GM12878 (cell line): ENCODE results near the gene CA10. TPM values are rescaled to one million over a fixed set of nuclear protein-coding genes. Genes with fewer than 3 reads are reported as not detected.

ENCODE experiments used
- ATAC-seq: fragments of 200-7000 bp; cut with Tn5 transposase; 3 replicates; pipeline ENCODE4 v1.9.1; 2020; ENCODE audit warnings: mild to moderate bottlenecking, moderate library complexity
- BruUV-seq: library from RNA; stranded (reverse); fragments of 400-500 nt; replicated peaks from 2 replicates; lab custom pipeline; 2021; lab: Mats Ljungman, UMichigan
- CTCF ChIA-PET: fragments of 300-600 bp; sonication (Branson Sonifier 250); formaldehyde crosslinking; extraction: SDS; loops from one replicate; lab custom pipeline; 2021; ENCODE audit warnings: inconsistent platforms; lab: Yijun Ruan, JAX
- POLR2A ChIA-PET: fragments of 350-600 bp; formaldehyde crosslinking; extraction: SDS; loops from one replicate; lab custom pipeline; 2021; ENCODE audit warnings: inconsistent platforms; lab: Charles Lee
- RAD21 ChIA-PET: fragments of 300-600 bp; sonication (Branson Sonifier 250); formaldehyde crosslinking; loops from one replicate; lab custom pipeline; 2023; ENCODE audit warnings: antibody characterized with exemption; ENCODE audit not compliant: unreplicated experiment; lab: Charles Lee
- SMC1A ChIA-PET: fragments of 300-600 bp; sonication (Branson Sonifier 250); formaldehyde crosslinking; loops from one replicate; lab custom pipeline; 2023; ENCODE audit not compliant: unreplicated experiment, uncharacterized antibody; lab: Charles Lee
- DNase-seq: peaks from one replicate; pipeline ENCODE4 v3.0.0-alpha.2; 2011; ENCODE audit warnings: low read depth, low spot score
- FAIRE-seq: peaks from 3 replicates; lab custom pipeline; 2011; peaks lifted over from hg19 to GRCh38; lab: Jason Lieb, UNC
- H2AFZ ChIP-seq: 2 replicates; pipeline ENCODE4 v1.6.0; 2011; ENCODE audit warnings: low read depth, low read length, control low read depth; ENCODE audit not compliant: control insufficient read depth
- H3K27ac ChIP-seq: 2 replicates; pipeline ENCODE4 v1.5.1; 2011; ENCODE audit warnings: control low read depth; ENCODE audit not compliant: control insufficient read depth, insufficient read depth
- H3K27me3 ChIP-seq, 2 experiments: replicated peaks in 1 of 2; 2 replicates each; pipeline versions ENCODE4 v1.6.0 to v1.6.1; 2011; ENCODE audit warnings: low read length in 1 of 2; ENCODE audit not compliant: control insufficient read depth in 2 of 2, insufficient read depth in 2 of 2
- H3K36me3 ChIP-seq, 2 experiments: 2 replicates each; pipeline ENCODE4 v1.5.1; 2011; ENCODE audit warnings: low read length in 1 of 2; ENCODE audit not compliant: control insufficient read depth in 2 of 2, insufficient read depth in 2 of 2
- H3K4me1 ChIP-seq: 2 replicates; pipeline ENCODE4 v1.6.1; 2011; ENCODE audit warnings: mild to moderate bottlenecking, low read length, moderate library complexity, mixed read lengths; ENCODE audit not compliant: control insufficient read depth, insufficient read depth
- H3K4me2 ChIP-seq: 2 replicates; pipeline ENCODE4 v1.6.0; 2011; ENCODE audit warnings: control low read depth; ENCODE audit not compliant: control insufficient read depth, insufficient read depth
- H3K4me3 ChIP-seq: fragments of 200-600 bp; sonication (generic); 2 replicates; pipeline ENCODE4 v1.5.1; 2016
- H3K79me2 ChIP-seq: 2 replicates; pipeline ENCODE4 v1.6.0; 2011; ENCODE audit warnings: low read length; ENCODE audit not compliant: control insufficient read depth, insufficient read depth
- H3K9ac ChIP-seq: 2 replicates; pipeline ENCODE4 v1.8.0; 2011; ENCODE audit warnings: low read length, control low read depth, mixed read lengths; ENCODE audit not compliant: control insufficient read depth, insufficient read depth
- H3K9me3 ChIP-seq: replicated peaks from 3 replicates; pipeline ENCODE4 v1.5.1; 2011; ENCODE audit warnings: mild to moderate bottlenecking, low read length; ENCODE audit not compliant: control insufficient read depth, insufficient read depth
- H4K20me1 ChIP-seq: 2 replicates; pipeline ENCODE4 v1.6.0; 2011; ENCODE audit not compliant: control insufficient read depth, insufficient read depth
- BCL11A ChIP-seq: IDR thresholded peaks from 2 replicates; pipeline ENCODE4 v1.6.1; 2011; ENCODE audit warnings: low read depth, low read length
- CHD2 ChIP-seq: IDR thresholded peaks from 2 replicates; pipeline ENCODE4 v1.6.1; 2011; ENCODE audit warnings: low read depth, low read length, improper control_type of control experiment, borderline replicate concordance
- EED ChIP-seq: sonication (generic); IDR thresholded peaks from 2 replicates; pipeline ENCODE4 v1.6.1; 2016; ENCODE audit warnings: antibody characterized with exemption, low read depth
- EGR1 ChIP-seq, 2 experiments: IDR thresholded peaks; 1 replicate in 1 of 2; 2 replicates in 1 of 2; pipeline ENCODE4 v1.6.1; 2011 to 2012; ENCODE audit warnings: low read depth in 2 of 2, low read length in 2 of 2, borderline replicate concordance in 1 of 2, mild to moderate bottlenecking in 1 of 2, moderate library complexity in 1 of 2
- EP300 ChIP-seq, 2 experiments: fragments of 150-350 bp in 1 of 2; IDR thresholded peaks; 2 replicates each; pipeline ENCODE4 v1.6.1; 2011 to 2012; ENCODE audit warnings: low read depth in 2 of 2, low read length in 2 of 2, borderline replicate concordance in 1 of 2, improper control_type of control experiment in 1 of 2, inconsistent platforms in 1 of 2; ENCODE audit not compliant: control insufficient read depth in 1 of 2
- KLF5 ChIP-seq: fragments of 450-650 bp; IDR thresholded peaks from 2 replicates; pipeline ENCODE4 v1.6.1; 2014; ENCODE audit warnings: mild to moderate bottlenecking; ENCODE audit not compliant: partially characterized antibody
- MEF2A ChIP-seq: IDR thresholded peaks from 2 replicates; pipeline ENCODE4 v1.6.1; 2011; ENCODE audit warnings: low read depth, mild to moderate bottlenecking, low read length, moderate library complexity; ENCODE audit not compliant: insufficient read depth
- NKRF ChIP-seq: fragments of 450-650 bp; conservative IDR thresholded peaks from 2 replicates; pipeline ENCODE4 v1.6.1; 2017; ENCODE audit warnings: mild to moderate bottlenecking, moderate library complexity
- NRF1 ChIP-seq: conservative IDR thresholded peaks from 2 replicates; pipeline ENCODE4 v1.6.1; 2011; ENCODE audit warnings: mild to moderate bottlenecking, low read depth, low read length, improper control_type of control experiment
- POLR2A ChIP-seq: IDR thresholded peaks from 2 replicates; pipeline ENCODE4 v1.6.1; 2011; ENCODE audit warnings: low read depth, mild to moderate bottlenecking, low read length
- SRF ChIP-seq, 2 experiments: IDR thresholded peaks; 2 replicates each; pipeline ENCODE4 v1.6.1; 2011; ENCODE audit warnings: low read depth in 2 of 2, low read length in 2 of 2, mild to moderate bottlenecking in 1 of 2, moderate library complexity in 1 of 2
- TCF7 ChIP-seq: IDR thresholded peaks from 2 replicates; pipeline ENCODE4 v1.6.1; 2014; ENCODE audit warnings: antibody characterized with exemption, borderline replicate concordance
- ZNF207 ChIP-seq: fragments of 450-650 bp; IDR thresholded peaks from 2 replicates; pipeline ENCODE4 v1.6.1; 2014; ENCODE audit warnings: antibody characterized with exemption, mild to moderate bottlenecking, borderline replicate concordance
- ZNF274 ChIP-seq: IDR thresholded peaks from one replicate; pipeline ENCODE4 v1.8.0; 2011; ENCODE audit not compliant: insufficient read length, insufficient read depth
- in situ Hi-C: fragments of 300-500 bp; cut with MboI; formaldehyde crosslinking; loops from 9 replicates; pipeline ENCODE4 v1.14.3; 2018; ENCODE audit warnings: mixed read lengths
- intact Hi-C: fragments of 100-400 bp; cut with micrococcal nuclease; formaldehyde crosslinking; loops from one replicate; pipeline ENCODE4 v1.14.2; 2022; ENCODE audit not compliant: unreplicated experiment
- polyA plus RNA-seq, 11 experiments: library from polyadenylated mRNA; depleted of rRNA in 4 of 11; unstranded in 6 of 11; stranded (reverse) in 5 of 11; fragments of >200 nt; fragmentation: Nextera tagmentation in 4 of 11; fragmentation: Illumina TruSeq in 1 of 11; extraction: Ambion mirVana in 4 of 11; extraction: Trizol in 1 of 11; gene quantifications; 1 replicate in 1 of 11; 2 replicates in 10 of 11; pipeline versions ENCODE4 v1.2.1 to v1.2.3, GENCODE V29; 2011 to 2016; ENCODE audit warnings: inconsistent platforms in 2 of 11, missing spikeins in 2 of 11, low read depth in 1 of 11
- total RNA-seq, 4 experiments: library from RNA; depleted of rRNA in 3 of 4; stranded (reverse); fragments of >200 nt in 3 of 4; fragmentation: Illumina TruSeq in 1 of 4; extraction: Trizol in 1 of 4; gene quantifications; 2 replicates each; pipeline versions ENCODE4 v1.2.1 to v1.2.3, GENCODE V29; 2013 to 2021
- TF ChIP-seq, protein P1 (sequence below): fragments of 450-650 bp; formaldehyde crosslinking; IDR thresholded peaks from 2 replicates; pipeline ENCODE4 v1.4.0; 2020; ENCODE audit warnings: mild to moderate bottlenecking, moderate library complexity

CA10 gene
- total and polyA plus RNA-seq, 10 of the 15 experiments (the other 5 are each of a cell fraction or from before 2014, with no cell fraction given): not detected

DNA sequence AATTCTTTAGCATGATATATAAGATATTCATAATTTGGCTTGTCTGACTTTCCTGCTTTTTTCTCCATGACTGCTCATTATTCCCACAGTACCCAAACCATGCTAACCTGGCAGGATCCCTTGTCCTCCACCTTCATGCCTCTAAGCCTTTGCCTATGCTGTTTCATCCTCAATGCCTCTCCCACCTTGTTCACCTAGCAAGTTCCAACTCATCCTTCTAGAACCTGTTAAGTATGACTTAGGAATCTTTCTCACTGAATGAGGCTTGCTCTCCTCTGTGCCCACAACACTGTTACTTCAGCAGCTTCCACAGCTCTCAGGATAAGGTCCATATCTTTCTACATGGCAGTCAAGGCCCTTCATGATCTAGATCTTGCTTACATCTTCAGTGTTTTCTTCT lies 34.0 kb downstream of the CA10 start:
- ChIA-PET POLR2A (no interaction called here), CTCF (no interaction called here), RAD21 (no interaction called here), SMC1A (no interaction called here)
- FAIRE-seq (no peak), DNase-seq (no peak), ATAC-seq (no peak)
- TF ChIP-seq ZNF274: no peak
- no peak for TF ChIP-seq NRF1
- no peak for TF ChIP-seq EP300 (IDR thresholded peaks at IDR 0.05; ENCODE audit: borderline replicate concordance in 1 of 2, control insufficient read depth in 1 of 2, low read depth in 2 of 2, low read length in 2 of 2)
- TF ChIP-seq KLF5: no peak
- no peak for TF ChIP-seq TCF7
- no peak for TF ChIP-seq EGR1 (IDR thresholded peaks at IDR 0.05; ENCODE audit: borderline replicate concordance in 1 of 2, low read depth in 2 of 2, low read length in 2 of 2)
- no peak for TF ChIP-seq EED
- TF ChIP-seq, protein P1, sequence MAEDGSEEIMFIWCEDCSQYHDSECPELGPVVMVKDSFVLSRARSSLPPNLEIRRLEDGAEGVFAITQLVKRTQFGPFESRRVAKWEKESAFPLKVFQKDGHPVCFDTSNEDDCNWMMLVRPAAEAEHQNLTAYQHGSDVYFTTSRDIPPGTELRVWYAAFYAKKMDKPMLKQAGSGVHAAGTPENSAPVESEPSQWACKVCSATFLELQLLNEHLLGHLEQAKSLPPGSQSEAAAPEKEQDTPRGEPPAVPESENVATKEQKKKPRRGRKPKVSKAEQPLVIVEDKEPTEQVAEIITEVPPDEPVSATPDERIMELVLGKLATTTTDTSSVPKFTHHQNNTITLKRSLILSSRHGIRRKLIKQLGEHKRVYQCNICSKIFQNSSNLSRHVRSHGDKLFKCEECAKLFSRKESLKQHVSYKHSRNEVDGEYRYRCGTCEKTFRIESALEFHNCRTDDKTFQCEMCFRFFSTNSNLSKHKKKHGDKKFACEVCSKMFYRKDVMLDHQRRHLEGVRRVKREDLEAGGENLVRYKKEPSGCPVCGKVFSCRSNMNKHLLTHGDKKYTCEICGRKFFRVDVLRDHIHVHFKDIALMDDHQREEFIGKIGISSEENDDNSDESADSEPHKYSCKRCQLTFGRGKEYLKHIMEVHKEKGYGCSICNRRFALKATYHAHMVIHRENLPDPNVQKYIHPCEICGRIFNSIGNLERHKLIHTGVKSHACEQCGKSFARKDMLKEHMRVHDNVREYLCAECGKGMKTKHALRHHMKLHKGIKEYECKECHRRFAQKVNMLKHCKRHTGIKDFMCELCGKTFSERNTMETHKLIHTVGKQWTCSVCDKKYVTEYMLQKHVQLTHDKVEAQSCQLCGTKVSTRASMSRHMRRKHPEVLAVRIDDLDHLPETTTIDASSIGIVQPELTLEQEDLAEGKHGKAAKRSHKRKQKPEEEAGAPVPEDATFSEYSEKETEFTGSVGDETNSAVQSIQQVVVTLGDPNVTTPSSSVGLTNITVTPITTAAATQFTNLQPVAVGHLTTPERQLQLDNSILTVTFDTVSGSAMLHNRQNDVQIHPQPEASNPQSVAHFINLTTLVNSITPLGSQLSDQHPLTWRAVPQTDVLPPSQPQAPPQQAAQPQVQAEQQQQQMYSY (CRISPR knock-in tag): no peak
- no peak for TF ChIP-seq MEF2A
- no peak for TF ChIP-seq POLR2A
- no peak for TF ChIP-seq BCL11A
- no peak for TF ChIP-seq CHD2
- TF ChIP-seq SRF (IDR thresholded peaks at IDR 0.05; ENCODE audit: low read depth in 2 of 2, low read length in 2 of 2): no peak
- TF ChIP-seq NKRF: no peak
- no peak for TF ChIP-seq ZNF207
- intact Hi-C loops (no loop called here), in situ Hi-C loops (no loop called here)
- BruUV-seq: no TSS peak
- Histone ChIP-seq H3K36me3 (no peaks in the 10 kb centered on the region), H3K27me3 (no peaks in the 10 kb centered on the region), H3K4me2 (no peak overlapping the region), H3K4me1 (no peaks in the 10 kb centered on the region), H2AFZ (no peak overlapping the region), H3K27ac (no peak overlapping the region), H3K79me2 (no peaks in the 10 kb centered on the region), H3K4me3 (no peak overlapping the region), H3K9me3 (no peaks in the 10 kb centered on the region), H3K9ac (no peak overlapping the region), H4K20me1 (no peaks in the 10 kb centered on the region)
